NB4 (cell line): Measurements from ENCODE around the gene KRTAP12-2.
"Not testable (repeated sequence)": the region's sequence is repeated elsewhere in the genome, so short reads cannot be mapped to it uniquely, and the experiment has no call there.

ENCODE experiments used
- DNase-seq: peaks from one replicate; pipeline ENCODE4 v3.0.0; 2010; ENCODE audit warnings: low read depth
- H3K4me3 ChIP-seq: one replicate; pipeline ENCODE4 v1.5.1; 2011; ENCODE audit warnings: mild to moderate bottlenecking, low read depth, low read length, moderate library complexity
- MYC ChIP-seq: IDR thresholded peaks from 2 replicates; pipeline ENCODE4 v1.6.1; 2011; ENCODE audit warnings: low read depth, low read length
- POLR2A ChIP-seq: IDR thresholded peaks from 2 replicates; pipeline ENCODE4 v1.6.1; 2011; ENCODE audit warnings: mild to moderate bottlenecking; ENCODE audit not compliant: insufficient read length; ENCODE audit errors: extremely low read depth
- TF ChIP-seq, protein P1 (sequence below): IDR thresholded peaks from one replicate; pipeline ENCODE4 v1.5.1; 2012; ENCODE audit warnings: low read depth, low read length
- TF ChIP-seq, protein P2 (sequence below): IDR thresholded peaks from 2 replicates; pipeline ENCODE4 v1.6.1; 2011; ENCODE audit warnings: low read depth, low read length

The KRTAP12-2 gene

DNA sequence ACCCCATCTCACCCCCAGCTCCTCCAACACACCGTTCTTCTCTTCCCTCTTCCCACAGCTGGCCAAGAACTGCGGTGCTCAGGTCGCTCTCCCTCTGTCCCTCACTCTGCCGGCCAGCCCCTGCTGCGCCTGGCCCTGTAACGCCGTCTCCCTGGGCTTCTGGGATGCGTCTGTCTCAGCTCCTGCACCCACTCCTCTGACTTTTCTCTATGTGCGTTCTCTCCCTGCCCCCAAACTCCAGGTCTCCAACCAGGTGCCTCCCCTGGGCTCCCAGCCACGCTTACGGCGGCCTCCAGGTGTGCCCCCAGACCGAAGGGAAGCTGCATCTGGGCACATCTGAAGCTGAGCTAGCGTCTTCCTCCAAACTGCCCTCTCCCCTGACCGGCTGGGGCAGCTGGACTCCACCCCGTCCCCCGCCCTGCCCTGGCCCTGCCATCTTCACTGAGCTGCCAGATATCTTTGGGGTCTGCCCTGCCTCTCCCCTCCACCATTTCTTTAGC, 32.8 kb upstream of the KRTAP12-2 start:
- no peak overlapping the region for H3K4me3 ChIP-seq
- DNase-seq = no peak
- TF ChIP-seq POLR2A (no peak), MYC (no peak)
- TF ChIP-seq, protein P1, sequence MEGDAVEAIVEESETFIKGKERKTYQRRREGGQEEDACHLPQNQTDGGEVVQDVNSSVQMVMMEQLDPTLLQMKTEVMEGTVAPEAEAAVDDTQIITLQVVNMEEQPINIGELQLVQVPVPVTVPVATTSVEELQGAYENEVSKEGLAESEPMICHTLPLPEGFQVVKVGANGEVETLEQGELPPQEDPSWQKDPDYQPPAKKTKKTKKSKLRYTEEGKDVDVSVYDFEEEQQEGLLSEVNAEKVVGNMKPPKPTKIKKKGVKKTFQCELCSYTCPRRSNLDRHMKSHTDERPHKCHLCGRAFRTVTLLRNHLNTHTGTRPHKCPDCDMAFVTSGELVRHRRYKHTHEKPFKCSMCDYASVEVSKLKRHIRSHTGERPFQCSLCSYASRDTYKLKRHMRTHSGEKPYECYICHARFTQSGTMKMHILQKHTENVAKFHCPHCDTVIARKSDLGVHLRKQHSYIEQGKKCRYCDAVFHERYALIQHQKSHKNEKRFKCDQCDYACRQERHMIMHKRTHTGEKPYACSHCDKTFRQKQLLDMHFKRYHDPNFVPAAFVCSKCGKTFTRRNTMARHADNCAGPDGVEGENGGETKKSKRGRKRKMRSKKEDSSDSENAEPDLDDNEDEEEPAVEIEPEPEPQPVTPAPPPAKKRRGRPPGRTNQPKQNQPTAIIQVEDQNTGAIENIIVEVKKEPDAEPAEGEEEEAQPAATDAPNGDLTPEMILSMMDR = no peak
- TF ChIP-seq, protein P2, sequence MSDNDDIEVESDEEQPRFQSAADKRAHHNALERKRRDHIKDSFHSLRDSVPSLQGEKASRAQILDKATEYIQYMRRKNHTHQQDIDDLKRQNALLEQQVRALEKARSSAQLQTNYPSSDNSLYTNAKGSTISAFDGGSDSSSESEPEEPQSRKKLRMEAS = no peak

DNA sequence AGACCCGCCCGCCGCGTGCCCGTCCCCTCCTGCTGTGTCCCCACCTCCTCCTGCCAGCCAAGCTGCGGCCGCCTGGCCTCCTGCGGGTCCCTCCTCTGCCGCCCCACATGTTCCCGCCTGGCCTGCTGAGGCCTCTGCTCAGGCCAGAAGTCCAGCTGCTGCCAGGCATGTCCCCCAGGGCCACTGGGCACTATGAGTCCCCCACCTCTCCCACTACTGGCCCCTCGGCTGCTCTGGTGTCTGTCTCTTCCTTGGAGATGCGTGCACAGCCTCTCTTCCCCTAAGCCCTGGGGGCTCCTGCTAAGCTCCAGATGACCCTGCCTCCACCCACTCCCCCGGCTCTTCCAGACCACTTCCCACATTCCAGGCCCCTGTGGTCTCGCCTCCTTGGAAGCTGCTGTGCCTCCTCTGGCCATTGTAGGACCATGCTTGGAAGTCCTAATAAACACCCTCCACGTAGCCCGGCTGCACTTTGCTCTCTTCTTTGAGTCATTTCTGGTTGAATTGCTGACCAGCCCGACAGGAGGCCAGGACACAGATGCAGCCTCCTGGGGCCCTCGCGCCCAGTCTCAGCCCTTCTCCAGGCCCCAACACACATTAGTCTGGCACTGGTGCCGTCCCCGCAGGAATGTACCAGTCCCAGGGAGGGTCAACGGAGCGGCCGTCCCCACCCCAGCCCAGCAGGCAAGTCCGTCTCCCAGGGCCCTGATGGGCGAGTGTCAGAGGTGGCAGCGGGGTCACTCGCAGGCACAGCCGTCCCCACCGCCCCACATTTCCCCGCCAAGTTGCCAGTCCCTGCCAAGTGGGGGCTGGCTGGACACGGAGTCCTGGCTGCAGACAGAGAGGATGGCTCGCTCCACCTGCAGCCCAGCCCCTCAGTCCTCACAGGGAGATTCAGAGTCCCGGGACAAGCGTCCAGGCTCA, 31.3 kb upstream of the KRTAP12-2 start:
- DNase-seq = no peak
- H3K4me3 ChIP-seq = no peak overlapping the region
- no peak for TF ChIP-seq POLR2A
- TF ChIP-seq, protein P2 = no peak
- TF ChIP-seq, protein P1 = no peak
- TF ChIP-seq MYC = no peak

DNA sequence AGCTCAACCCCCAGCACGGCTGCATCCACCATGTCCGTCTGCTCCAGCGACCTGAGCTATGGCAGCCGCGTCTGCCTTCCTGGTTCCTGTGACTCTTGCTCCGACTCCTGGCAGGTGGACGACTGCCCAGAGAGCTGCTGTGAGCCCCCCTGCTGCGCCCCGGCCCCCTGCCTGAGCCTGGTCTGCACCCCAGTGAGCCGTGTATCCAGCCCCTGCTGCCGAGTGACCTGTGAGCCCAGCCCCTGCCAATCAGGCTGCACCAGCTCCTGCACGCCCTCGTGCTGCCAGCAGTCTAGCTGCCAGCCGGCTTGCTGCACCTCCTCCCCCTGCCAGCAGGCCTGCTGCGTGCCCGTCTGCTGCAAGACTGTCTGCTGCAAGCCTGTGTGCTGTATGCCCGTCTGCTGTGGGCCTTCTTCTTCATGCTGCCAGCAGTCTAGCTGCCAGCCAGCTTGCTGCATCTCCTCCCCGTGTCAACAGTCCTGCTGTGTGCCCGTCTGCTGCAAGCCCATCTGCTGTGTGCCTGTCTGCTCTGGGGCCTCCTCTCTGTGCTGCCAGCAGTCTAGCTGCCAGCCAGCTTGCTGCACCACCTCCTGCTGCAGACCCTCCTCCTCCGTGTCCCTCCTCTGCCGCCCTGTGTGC, 30.6 kb upstream of the KRTAP12-2 start, which contains the start of gene KRTAP10-12:
Gene KRTAP10-12, plus strand, starts transcription at position 1 of the 639 bp plus-strand sequence. Its CDS starts 30 bp downstream, at position 31.
- not testable (repeated sequence) for DNase-seq, H3K4me3 ChIP-seq

DNA sequence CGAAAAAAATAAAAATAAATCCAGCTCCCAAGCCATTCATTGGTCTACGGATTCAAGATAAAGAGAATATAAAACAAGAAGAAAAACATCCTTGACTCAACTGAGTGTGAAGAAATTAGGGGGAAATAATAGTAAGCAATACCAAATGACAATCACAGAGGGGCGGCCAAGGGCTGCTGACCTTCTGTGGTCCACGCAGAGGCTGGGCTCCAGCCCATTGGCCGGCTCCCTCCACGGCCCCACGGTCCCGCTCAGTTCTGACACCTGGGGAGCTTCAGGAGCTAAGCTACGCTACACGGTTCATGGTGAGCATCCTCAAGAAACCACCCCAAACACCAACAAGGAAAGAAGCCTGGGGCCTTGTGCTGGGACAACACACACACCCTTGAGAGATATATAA, 29.8 kb upstream of the KRTAP12-2 start:
- H3K4me3 ChIP-seq = no peak overlapping the region
- no peak for DNase-seq
- TF ChIP-seq, protein P2 = no peak
- TF ChIP-seq MYC (no peak), POLR2A (no peak)
- TF ChIP-seq, protein P1 = no peak

DNA sequence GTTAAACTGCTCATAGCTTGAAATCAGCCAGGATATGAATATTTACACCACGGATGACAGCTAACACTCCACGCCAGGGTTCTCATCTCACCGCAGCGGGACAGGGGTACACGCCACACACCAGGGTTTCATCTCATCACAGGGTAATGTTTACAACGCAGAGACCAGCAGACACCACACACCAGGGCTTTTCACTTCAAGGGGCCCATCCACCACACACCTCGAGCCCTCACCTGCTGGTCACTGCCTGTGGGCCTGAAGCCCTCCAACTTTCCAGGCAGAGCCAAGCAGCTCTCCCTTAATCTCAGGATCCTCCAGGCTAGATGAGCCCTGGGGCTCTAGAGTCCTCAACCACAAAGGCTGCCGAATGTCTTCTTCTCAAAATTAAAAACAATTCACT, 28.9 kb upstream of the KRTAP12-2 start:
- no peak for DNase-seq
- H3K4me3 ChIP-seq = no peak overlapping the region
- TF ChIP-seq POLR2A (no peak), MYC (no peak)
- TF ChIP-seq, protein P2 = no peak
- TF ChIP-seq, protein P1 = no peak

DNA sequence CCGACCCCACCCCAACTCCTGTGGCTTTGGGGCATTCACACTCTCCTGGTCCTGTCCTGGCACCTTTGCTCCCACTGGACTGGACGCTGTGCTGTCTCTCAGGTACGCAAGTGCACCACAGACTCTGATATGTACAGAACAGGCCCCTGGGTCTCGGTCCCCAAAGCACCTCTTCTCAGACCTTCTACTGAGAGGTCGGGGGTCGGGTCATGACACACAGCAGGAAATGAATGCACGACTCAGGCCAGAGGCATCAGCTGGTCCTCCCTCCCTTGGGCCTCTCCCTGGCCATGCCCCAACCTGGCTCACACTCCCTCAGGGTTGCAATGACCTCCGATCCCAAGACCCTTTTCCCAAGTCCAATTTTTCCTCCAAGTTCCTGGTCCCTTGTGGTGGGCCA, 28.5 kb upstream of the KRTAP12-2 start:
- no peak for DNase-seq
- H3K4me3 ChIP-seq = no peak overlapping the region
- no peak for TF ChIP-seq MYC
- TF ChIP-seq, protein P2 = no peak
- no peak for TF ChIP-seq POLR2A
